HuH-7.5 (cell line): ENCODE data around the gene GPN3.
"Not testable (repeated sequence)": the region's sequence is repeated elsewhere in the genome, so short reads cannot be mapped to it uniquely, and the experiment has no call there.

Source experiments
- DNase-seq: peaks from one replicate; pipeline ENCODE4 v3.0.0; 2011; ENCODE audit warnings: low spot score

GPN3 gene

DNA sequence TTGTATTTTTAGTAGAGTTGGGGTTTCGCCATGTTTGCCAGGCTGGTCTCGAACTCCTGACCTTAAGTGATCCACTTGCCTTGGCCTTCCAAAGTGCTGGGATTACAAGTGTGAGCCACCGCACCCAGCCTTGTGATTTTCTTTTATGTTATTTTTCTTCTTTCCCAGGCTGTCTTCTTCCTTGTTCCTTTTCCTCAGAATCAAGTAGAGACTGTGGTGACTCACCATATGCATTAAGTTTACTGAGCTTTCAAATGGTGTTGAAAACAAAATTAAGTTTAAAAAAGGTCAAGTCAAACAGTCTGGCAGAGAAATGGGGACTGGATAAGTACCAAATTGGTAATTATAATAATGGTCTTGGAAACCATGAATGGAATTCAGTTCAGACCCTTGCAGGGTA lies 23.6 kb downstream of the GPN3 start:
- DNase-seq, result no peak

- DNase-seq, result no peak
Measured at GRCh38 chr12:110436231-110436630, 31.8 kb downstream of the GPN3 start.

GRCh38 chr12:110431957-110432587 lies 36.0 kb downstream of the GPN3 start:
- DNase-seq, result no peak

DNA sequence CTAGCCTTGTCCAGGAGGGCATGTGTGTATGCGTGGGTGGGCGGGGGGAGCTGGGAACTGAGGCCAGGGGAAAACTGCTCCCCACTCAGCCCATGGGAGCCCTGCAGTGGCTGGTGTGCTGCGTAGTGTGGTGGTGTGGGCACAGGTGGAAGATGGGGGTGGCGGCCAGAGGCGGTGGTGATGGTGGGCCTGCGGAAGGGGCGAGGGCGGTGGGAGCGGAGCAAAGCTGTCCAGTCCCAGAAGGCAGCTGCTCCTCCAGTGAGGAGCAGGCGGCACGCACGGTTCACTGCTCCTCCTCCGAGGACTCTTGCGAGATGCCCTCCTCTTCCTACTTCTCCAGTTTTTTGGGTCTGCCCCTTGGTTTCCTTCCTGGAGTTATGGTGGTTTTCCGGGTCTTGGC lies 38.4 kb downstream of the GPN3 start:
- DNase-seq, result not testable (repeated sequence)

DNA sequence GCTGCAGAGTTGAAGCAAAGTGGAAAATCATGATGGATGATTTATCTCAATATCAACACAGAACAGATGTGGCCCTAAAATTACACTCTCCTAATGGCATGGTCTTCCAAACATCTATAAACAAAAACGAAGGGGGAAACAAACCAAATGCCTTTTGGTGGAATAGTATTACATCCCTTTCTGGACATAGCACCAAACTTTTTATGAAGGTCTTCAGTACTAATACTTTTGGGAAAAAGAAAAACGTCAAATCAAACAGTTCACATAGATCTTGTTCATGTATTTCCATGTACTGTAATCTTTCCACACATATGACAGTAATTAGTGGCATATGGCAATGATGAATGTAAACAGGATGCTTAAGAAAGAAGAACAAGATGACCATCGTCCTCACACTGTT lies 41.7 kb downstream of the GPN3 start:
- DNase-seq, result no peak

DNA sequence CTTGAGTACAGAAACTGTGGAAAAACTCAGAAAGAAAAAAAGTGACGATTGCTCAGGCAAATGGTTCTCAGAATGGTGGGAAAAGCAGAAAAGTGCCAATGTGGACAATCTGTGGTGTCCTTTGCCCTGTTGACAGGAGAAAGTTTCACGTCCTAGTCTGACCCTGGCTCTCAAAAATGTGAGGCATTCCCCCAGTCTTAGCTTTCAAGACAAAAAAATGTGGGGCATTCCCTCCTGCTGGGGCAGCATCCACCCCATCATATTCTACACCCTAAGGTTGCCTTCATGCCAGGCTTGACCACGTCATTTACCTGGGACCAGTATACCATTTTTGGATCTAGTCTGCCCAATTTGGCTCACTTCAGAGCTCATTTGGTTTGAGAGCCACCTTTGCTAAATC lies 43.8 kb downstream of the GPN3 start:
- no peak for DNase-seq

DNA sequence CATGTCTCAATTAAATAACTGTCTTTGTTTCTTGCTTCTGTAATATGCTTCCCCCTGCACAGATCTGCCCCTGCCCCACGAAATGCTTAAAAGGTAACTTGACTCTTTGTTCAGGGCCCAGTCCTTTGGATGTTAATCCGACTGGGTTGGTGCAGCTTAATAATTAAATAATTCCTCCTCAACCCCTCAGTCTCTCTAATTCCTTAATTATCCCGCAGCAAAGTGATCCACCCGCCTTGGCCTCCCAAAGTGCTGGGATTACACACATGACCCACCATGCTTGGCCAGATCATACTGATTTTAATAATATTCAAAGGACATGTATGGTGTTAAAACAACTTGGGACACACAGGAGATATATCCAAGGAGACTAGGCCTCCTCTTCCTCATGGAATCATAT lies 46.4 kb downstream of the GPN3 start:
- no peak for DNase-seq

GRCh38 chr12:110421159-110421661 lies 46.8 kb downstream of the GPN3 start:
- DNase-seq, result no peak

DNA sequence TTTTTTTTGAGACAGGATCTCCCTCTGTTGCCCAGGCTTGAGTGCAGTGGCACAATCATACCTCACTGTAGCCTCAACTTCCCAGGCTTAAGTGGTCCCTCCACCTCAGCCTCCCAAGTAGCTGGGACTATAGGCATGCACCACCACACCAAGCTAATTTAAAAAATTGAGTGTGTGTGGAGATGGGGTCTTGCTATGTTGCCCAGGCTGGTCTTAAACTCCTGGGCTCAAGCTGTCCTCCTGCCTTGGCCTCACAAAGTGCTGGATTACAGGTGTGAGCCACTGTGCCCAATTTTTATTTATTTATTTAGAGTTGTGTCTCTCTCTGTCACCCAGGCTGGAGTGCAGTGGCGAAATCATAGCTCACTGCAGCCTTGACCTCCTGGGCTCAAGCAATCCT lies 47.4 kb downstream of the GPN3 start:
- not testable (repeated sequence) for DNase-seq

GRCh38 chr12:110417113-110417512 lies 50.9 kb downstream of the GPN3 start:
- not testable (repeated sequence) for DNase-seq

DNA sequence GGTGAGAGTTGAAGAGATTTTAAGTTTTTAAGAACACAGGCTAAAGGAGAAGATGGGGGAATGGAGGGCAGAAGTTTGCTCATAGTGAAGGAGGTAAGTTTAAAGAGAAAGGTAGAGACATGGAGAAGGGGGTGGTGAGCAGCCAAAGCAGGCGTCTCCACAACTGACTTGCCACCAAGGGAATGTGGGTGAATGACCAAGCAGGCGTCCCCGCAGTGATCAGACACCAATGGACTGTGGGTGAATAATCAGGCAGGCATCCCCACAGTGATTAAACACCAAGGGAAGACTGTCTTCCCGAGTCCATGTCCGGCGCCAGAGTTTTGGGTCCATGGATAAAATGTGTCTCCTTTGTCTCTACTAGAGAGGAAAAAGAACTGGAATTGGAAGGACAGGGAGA lies 58.0 kb downstream of the GPN3 start:
- DNase-seq, result not testable (repeated sequence)

- DNase-seq, result not testable (repeated sequence)
Measured at GRCh38 chr12:110405126-110405662, 62.9 kb downstream of the GPN3 start.

DNA sequence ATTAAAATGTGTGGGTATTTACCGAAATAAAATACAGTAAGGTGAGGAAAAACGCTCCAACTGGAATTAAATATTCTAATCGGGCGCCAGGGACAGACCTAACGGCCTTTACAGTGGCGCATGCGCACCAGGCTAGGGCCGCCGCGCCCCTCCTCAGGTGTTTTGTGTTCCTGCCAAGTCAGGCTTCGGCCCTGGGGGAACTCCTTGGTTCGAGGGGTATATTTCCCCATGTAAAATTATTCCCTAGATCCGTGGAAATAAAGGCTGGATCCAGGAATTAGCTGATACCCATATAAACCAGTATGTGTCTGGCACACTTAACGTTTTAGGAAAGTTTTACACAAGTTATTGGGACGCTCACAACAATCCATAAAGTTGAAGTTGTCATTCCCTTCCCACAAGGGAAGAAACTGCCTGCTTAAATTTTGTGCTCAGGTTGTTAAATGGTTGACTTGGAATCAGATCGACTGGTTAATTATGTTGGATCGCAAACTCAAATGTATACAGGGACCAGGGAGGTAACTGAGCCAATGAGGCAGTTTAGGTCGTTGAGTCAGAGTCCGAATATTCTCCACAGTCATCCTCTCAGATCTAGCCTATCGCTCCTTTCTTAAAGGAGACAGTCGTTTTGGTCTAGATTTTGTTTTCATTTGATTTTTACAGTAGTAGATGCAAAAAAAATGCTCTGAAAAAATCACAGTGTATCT lies 63.9 kb downstream of the GPN3 start:
- DNase-seq, result peak; percentile 75

DNA sequence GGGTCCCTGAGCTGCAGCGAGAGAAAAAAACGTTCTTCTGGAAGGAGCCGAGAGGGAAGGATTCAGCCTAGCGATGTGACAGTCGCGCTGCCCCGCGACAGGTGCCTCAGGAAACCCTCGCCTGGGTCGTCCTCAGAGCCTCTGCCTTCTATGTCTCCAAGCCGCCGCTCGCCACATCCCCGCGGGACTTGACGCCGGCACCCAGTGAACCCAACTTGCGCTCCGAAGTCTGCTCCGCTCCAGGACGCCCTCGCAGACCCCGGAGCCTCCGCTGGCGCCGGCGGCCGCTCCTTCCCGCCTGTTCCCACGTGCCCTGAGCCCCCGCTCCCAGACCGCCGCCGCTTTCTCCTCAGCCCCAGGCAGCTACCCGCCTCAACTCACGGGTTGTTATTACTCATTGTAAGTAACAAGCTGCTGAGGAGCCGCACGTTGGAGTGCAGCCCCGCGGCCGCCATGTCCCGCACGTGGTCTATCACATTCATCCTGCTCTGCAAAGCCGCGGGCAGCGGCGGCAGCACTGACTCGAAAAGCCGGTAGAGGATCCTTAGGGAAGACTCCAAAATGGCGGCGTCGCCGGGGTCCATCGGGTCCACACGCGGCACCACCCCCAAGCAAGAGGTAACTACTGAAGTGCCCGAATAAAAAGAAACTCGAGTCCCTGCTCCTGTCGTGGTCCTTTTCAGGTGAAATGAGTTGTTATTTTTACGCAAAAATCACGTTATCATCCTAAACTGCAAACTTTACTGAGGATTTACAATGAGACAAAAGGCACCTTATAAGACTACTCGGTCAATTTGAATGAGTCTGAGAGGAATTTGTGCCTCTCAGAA lies 64.7 kb downstream of the GPN3 start, which contains the start of gene ANAPC7:
Gene ANAPC7, minus strand, starts transcription at position 563 of the 830 bp plus-strand sequence. Its CDS starts 81 bp downstream, at position 482.
- peak; percentile 70 for DNase-seq
